H1 (cell line): ENCODE data around the gene DNASE1L1. TPM values are rescaled to one million over a fixed set of nuclear protein-coding genes. Genes with fewer than 3 reads are reported as not detected.
A peak's percentile ranks its signal among the peaks of the same experiment; 100 is the strongest.

Source experiments
- ATF2 ChIP-seq: IDR thresholded peaks from 2 replicates; pipeline ENCODE4 v1.6.1; 2012; ENCODE audit warnings: low read length, inconsistent platforms
- BACH1 ChIP-seq: IDR thresholded peaks from 2 replicates; pipeline ENCODE4 v1.6.1; 2012; ENCODE audit warnings: low read length, improper control_type of control experiment
- CBX8 ChIP-seq: fragments of 300-800, 300-1000 bp; sonication (generic); IDR thresholded peaks from 2 replicates; pipeline ENCODE4 v1.7.1; 2016; ENCODE audit warnings: low read depth, low read length, borderline replicate concordance
- EGR1 ChIP-seq: IDR thresholded peaks from 2 replicates; pipeline ENCODE4 v1.6.1; 2011; ENCODE audit warnings: low read depth, low read length, borderline replicate concordance
- EZH2 ChIP-seq: fragments of 200-600 bp; sonication (generic); IDR thresholded peaks from 2 replicates; pipeline ENCODE4 v1.7.1; 2012; ENCODE audit warnings: low read depth, mild to moderate bottlenecking, moderate library complexity, low read length, inconsistent platforms; ENCODE audit not compliant: severe bottlenecking
- GTF2F1 ChIP-seq: IDR thresholded peaks from 2 replicates; pipeline ENCODE4 v1.6.1; 2012; ENCODE audit warnings: low read depth, low read length, improper control_type of control experiment, borderline replicate concordance
- HDAC2 ChIP-seq, 2 experiments: fragments of 300-600 bp in 1 of 2; sonication (generic) in 1 of 2; IDR thresholded peaks; 2 replicates each; pipeline ENCODE4 v1.6.1; 2011 to 2012; ENCODE audit warnings: low read depth in 2 of 2, low read length in 2 of 2, mild to moderate bottlenecking in 2 of 2, moderate library complexity in 2 of 2, borderline replicate concordance in 1 of 2, inconsistent platforms in 1 of 2
- KDM4A ChIP-seq: IDR thresholded peaks from one replicate; pipeline ENCODE4 v1.7.1; 2012; ENCODE audit warnings: low read depth, mild to moderate bottlenecking, moderate library complexity, low read length, inconsistent platforms; ENCODE audit not compliant: severe bottlenecking
- NANOG ChIP-seq: IDR thresholded peaks from 2 replicates; pipeline ENCODE4 v1.6.1; 2011; ENCODE audit warnings: low read length, low read depth, mild to moderate bottlenecking, inconsistent platforms; ENCODE audit not compliant: insufficient read depth, poor library complexity, severe bottlenecking
- POLR2AphosphoS5 ChIP-seq: IDR thresholded peaks from 2 replicates; pipeline ENCODE4 v1.6.1; 2011; ENCODE audit warnings: low read depth, low read length
- RXRA ChIP-seq: IDR thresholded peaks from 2 replicates; pipeline ENCODE4 v1.6.1; 2011; ENCODE audit warnings: low read depth, mild to moderate bottlenecking, low read length, moderate library complexity; ENCODE audit not compliant: insufficient read depth
- SIN3A ChIP-seq, 2 experiments: IDR thresholded peaks in 1 of 2; conservative IDR thresholded peaks in 1 of 2; 2 replicates each; pipeline ENCODE4 v1.6.1; 2011 to 2012; ENCODE audit warnings: low read length in 2 of 2, improper control_type of control experiment in 1 of 2, low read depth in 1 of 2, mild to moderate bottlenecking in 1 of 2
- SP4 ChIP-seq: IDR thresholded peaks from 2 replicates; pipeline ENCODE4 v1.6.1; 2012; ENCODE audit warnings: low read length, inconsistent platforms
- TCF12 ChIP-seq: IDR thresholded peaks from 2 replicates; pipeline ENCODE4 v1.6.1; 2011; ENCODE audit warnings: low read depth, mild to moderate bottlenecking, low read length
- YY1 ChIP-seq: IDR thresholded peaks from 2 replicates; pipeline ENCODE4 v1.6.1; 2011; ENCODE audit warnings: low read depth, mild to moderate bottlenecking, low read length
- ZNF274 ChIP-seq: IDR thresholded peaks from 2 replicates; pipeline ENCODE4 v1.7.0; 2012; ENCODE audit warnings: low read length, borderline replicate concordance; ENCODE audit errors: extremely low read depth
- polyA plus RNA-seq, 7 experiments: library from polyadenylated mRNA; depleted of rRNA in 3 of 7; stranded (reverse) in 5 of 7; unstranded in 2 of 7; fragments of >200 nt in 5 of 7; fragments of 200-250 nt in 2 of 7; gene quantifications; 1 replicate in 5 of 7; 2 replicates in 1 of 7; 4 replicates in 1 of 7; pipeline versions ENCODE4 v1.2.1 to v1.2.3, GENCODE V29; 2011 to 2013; ENCODE audit warnings: missing spikeins in 2 of 7, mixed read lengths in 2 of 7
- total RNA-seq: library from RNA; stranded (reverse); fragmentation: NEBNext Ultra II Directional; extraction: Animal tissue kit (Norgen Biotek cat#: 25700); gene quantifications from 2 replicates; pipeline ENCODE4 v1.2.1, GENCODE V29; 2021
- TF ChIP-seq, protein P1 (sequence below): IDR thresholded peaks from 2 replicates; pipeline ENCODE4 v1.6.1; 2011; ENCODE audit warnings: low read depth, mild to moderate bottlenecking, low read length; ENCODE audit not compliant: insufficient read depth

The DNASE1L1 gene
- total and polyA plus RNA-seq, 2 of the 8 experiments (the other 6 are each of a cell fraction or from before 2014, with no cell fraction given), result 8.7 to 30.0 TPM

DNA sequence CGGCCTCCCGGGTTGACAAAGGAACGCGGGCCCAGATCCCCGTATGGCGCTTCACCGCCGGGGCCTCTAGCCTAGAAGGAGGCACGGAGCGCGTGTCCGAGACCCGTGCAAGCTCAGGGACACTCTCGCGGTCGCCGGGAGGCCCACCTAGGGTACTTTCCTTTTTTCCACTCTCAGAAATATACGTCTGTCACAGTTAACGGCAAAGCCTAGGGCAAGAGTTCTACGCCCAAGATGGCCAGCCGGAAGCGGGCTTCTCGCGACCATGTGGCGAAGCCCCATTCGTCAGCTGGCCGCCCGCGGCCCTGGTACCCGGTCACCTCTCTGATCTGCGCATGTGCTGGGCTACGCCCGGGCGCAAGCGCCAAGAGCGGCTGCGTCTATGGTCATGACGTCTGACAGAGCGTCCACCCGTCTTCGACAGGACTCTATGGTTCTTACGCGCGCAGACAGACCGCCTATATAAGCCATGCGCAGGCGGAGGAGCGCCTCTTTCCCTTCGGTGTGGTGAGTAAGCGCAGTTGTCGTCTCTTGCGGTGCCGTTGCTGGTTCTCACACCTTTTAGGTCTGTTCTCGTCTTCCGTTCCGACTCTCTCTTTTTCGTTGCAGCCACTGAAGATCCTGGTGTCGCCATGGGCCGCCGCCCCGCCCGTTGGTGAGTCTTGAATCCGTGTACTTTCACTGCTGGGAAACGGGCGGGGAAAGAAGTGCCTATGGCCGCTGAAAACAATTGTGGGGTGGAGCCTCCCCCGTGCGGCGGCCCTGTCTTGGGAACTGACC lies 11.0 kb downstream of the DNASE1L1 start, which contains the start of gene RPL10 (continued):
- peak; percentile 87 for TF ChIP-seq YY1
- TF ChIP-seq, protein P1, sequence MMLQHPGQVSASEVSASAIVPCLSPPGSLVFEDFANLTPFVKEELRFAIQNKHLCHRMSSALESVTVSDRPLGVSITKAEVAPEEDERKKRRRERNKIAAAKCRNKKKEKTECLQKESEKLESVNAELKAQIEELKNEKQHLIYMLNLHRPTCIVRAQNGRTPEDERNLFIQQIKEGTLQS, result no peak
- no peak for TF ChIP-seq RXRA
- peak; percentile 25 for TF ChIP-seq KDM4A
- 0 out of 4 replicates have a peak, but pooled peaks have one; percentile 6 to 53 for TF ChIP-seq SIN3A (conservative IDR thresholded peaks at IDR 0.05 in 1 of 2, IDR thresholded peaks at IDR 0.05 in 1 of 2; ENCODE audit: low read depth in 1 of 2, low read length in 2 of 2)
- peak; percentile 95 for TF ChIP-seq GTF2F1
- TF ChIP-seq ATF2, result peak; percentile 76; the same call in 1 of the 2 replicates
- no peak for TF ChIP-seq EZH2
- no peak for TF ChIP-seq BACH1
- no peak for TF ChIP-seq EGR1
- TF ChIP-seq POLR2AphosphoS5, result peak; percentile 100
- no peak for TF ChIP-seq NANOG
- no peak for TF ChIP-seq HDAC2 (IDR thresholded peaks at IDR 0.05; ENCODE audit: borderline replicate concordance in 1 of 2, low read depth in 2 of 2, low read length in 2 of 2)
- no peak; the same call in 1 of the 2 replicates for TF ChIP-seq SP4
- TF ChIP-seq TCF12, result no peak
- no peak for TF ChIP-seq ZNF274
- TF ChIP-seq CBX8, result no peak
